PC-3 (cell line): Measurements from ENCODE around the gene SPHKAP. TPM values are rescaled to one million over a fixed set of nuclear protein-coding genes. Genes with fewer than 3 reads are reported as not detected.
"Not testable (repeated sequence)": the region's sequence is repeated elsewhere in the genome, so short reads cannot be mapped to it uniquely, and the experiment has no call there.

Experiments
- ATAC-seq: fragments of 200-7000 bp; cut with Tn5 transposase; 2 replicates; pipeline ENCODE4 v1.9.1; 2020; ENCODE audit warnings: mild to moderate bottlenecking, moderate library complexity
- BruUV-seq: library from RNA; stranded (reverse); fragments of 400-500 nt; replicated peaks from 2 replicates; lab custom pipeline; 2021; lab: Mats Ljungman, UMichigan
- CTCF ChIA-PET: fragments of 300-600 bp; sonication (Branson Sonifier 250); formaldehyde crosslinking; loops from one replicate; lab custom pipeline; 2022; ENCODE audit warnings: antibody characterized with exemption; lab: Charles Lee
- POLR2A ChIA-PET: fragments of 300-600 bp; sonication (Branson Sonifier 250); formaldehyde crosslinking; loops from one replicate; lab custom pipeline; 2022; ENCODE audit warnings: antibody characterized with exemption; ENCODE audit not compliant: unreplicated experiment; lab: Charles Lee
- DNase-seq: peaks from one replicate; pipeline ENCODE4 v3.0.0-alpha.2; 2015
- H2AFZ ChIP-seq: fragments of 300-600 bp; sonication (generic); 2 replicates; pipeline ENCODE4 v1.6.0; 2016; ENCODE audit warnings: antibody characterized with exemption, low read length
- H3F3A ChIP-seq: fragments of 300-600 bp; sonication (generic); one replicate; pipeline ENCODE4 v1.6.0; 2017; ENCODE audit warnings: antibody characterized with exemption, low read length, control low read depth, mild to moderate bottlenecking; ENCODE audit not compliant: unreplicated experiment
- H3K27ac ChIP-seq: fragments of 300-600 bp; sonication (generic); 2 replicates; pipeline ENCODE4 v1.5.1; 2016; ENCODE audit warnings: mild to moderate bottlenecking, low read length
- H3K27me3 ChIP-seq: fragments of 300-600 bp; sonication (generic); 2 replicates; pipeline ENCODE4 v1.6.1; 2016; ENCODE audit warnings: low read length, mixed read lengths
- H3K36me3 ChIP-seq: fragments of 300-600 bp; sonication (generic); 2 replicates; pipeline ENCODE4 v1.6.1; 2016; ENCODE audit warnings: low read depth, mixed run types, low read length, mixed read lengths
- H3K4me1 ChIP-seq: fragments of 300-600 bp; sonication (generic); 2 replicates; pipeline ENCODE4 v1.5.1; 2016; ENCODE audit warnings: low read length; ENCODE audit not compliant: insufficient read depth
- H3K4me2 ChIP-seq: fragments of 300-600 bp; sonication (generic); 2 replicates; pipeline ENCODE4 v1.6.0; 2016; ENCODE audit warnings: low read length
- H3K4me3 ChIP-seq: fragments of 300-600 bp; sonication (generic); 2 replicates; pipeline ENCODE4 v1.5.1; 2016; ENCODE audit warnings: mild to moderate bottlenecking, low read length, mixed read lengths
- H3K79me2 ChIP-seq: fragments of 300-600 bp; sonication (generic); 2 replicates; pipeline ENCODE4 v1.6.1; 2017; ENCODE audit warnings: low read length, mixed read lengths
- H3K9ac ChIP-seq: fragments of 300-600 bp; sonication (generic); 2 replicates; pipeline ENCODE4 v1.6.0; 2016; ENCODE audit warnings: mild to moderate bottlenecking, low read length
- H3K9me2 ChIP-seq: fragments of 300-600 bp; sonication (generic); replicated peaks from 2 replicates; pipeline ENCODE4 v1.6.1; 2016; ENCODE audit warnings: mixed run types, low read length, mixed read lengths
- H3K9me3 ChIP-seq: fragments of 300-600 bp; sonication (generic); 2 replicates; pipeline ENCODE4 v1.6.1; 2016; ENCODE audit warnings: low read length, mixed read lengths
- H4K20me1 ChIP-seq: fragments of 300-600 bp; sonication (generic); 2 replicates; pipeline ENCODE4 v1.6.1; 2016; ENCODE audit warnings: low read length, mixed read lengths
- CTCF ChIP-seq: fragments of 300-600 bp; sonication (generic); conservative IDR thresholded peaks from 2 replicates; pipeline ENCODE4 v1.5.1; 2017; ENCODE audit warnings: antibody characterized with exemption, low read depth, mild to moderate bottlenecking, low read length
- EZH2 ChIP-seq: fragments of 300-600 bp; sonication (generic); IDR thresholded peaks from one replicate; pipeline ENCODE4 v1.6.1; 2017; ENCODE audit warnings: antibody characterized with exemption, mild to moderate bottlenecking, low read length; ENCODE audit not compliant: unreplicated experiment
- EZH2phosphoT487 ChIP-seq: fragments of 300-600 bp; sonication (generic); IDR thresholded peaks from 2 replicates; pipeline ENCODE4 v1.6.1; 2018; ENCODE audit warnings: mild to moderate bottlenecking, antibody characterized with exemption, low read length, borderline replicate concordance
- intact Hi-C: fragments of 100-400 bp; cut with micrococcal nuclease; formaldehyde crosslinking; loops from 2 replicates; pipeline ENCODE4 v1.9.0; 2023
- total RNA-seq: library from RNA; depleted of rRNA; stranded (reverse); fragments of >200 nt; gene quantifications from 2 replicates; pipeline ENCODE4 v1.2.3, GENCODE V29; 2014

The SPHKAP gene
- total RNA-seq, 1 experiment from 2014 or later, result not detected

GRCh38 chr2:228082571-228082970, 98.9 kb downstream of the SPHKAP start:
- DNase-seq (no peak), ATAC-seq (no peak)
- Histone ChIP-seq H2AFZ (no peak overlapping the region), H3K27ac (no peak overlapping the region), H3F3A (no peaks in the 10 kb centered on the region), H3K27me3 (0 out of 2 replicates have a peak, but pooled peaks cover 4% of the 10 kb centered on the region), H3K36me3 (no peaks in the 10 kb centered on the region), H3K4me3 (no peak overlapping the region), H3K9ac (no peak overlapping the region), H3K9me2 (no peaks in the 10 kb centered on the region), H3K4me2 (no peak overlapping the region), H3K79me2 (no peaks in the 10 kb centered on the region), H4K20me1 (no peaks in the 10 kb centered on the region), H3K4me1 (no peaks in the 10 kb centered on the region), H3K9me3 (no peaks in the 10 kb centered on the region)
- POLR2A ChIA-PET, result no interaction called here
- intact Hi-C loops, result no loop called here
- CTCF ChIA-PET, result no interaction called here
- TF ChIP-seq EZH2phosphoT487 (no peak), EZH2 (no peak), CTCF (no peak)
- no TSS peak for BruUV-seq

GRCh38 chr2:228079194-228079593, 102.3 kb downstream of the SPHKAP start:
- TF ChIP-seq CTCF, result no peak
- no peak for TF ChIP-seq EZH2
- TF ChIP-seq EZH2phosphoT487, result no peak
- CTCF ChIA-PET, result no interaction called here
- Histone ChIP-seq H4K20me1 (no peaks in the 10 kb centered on the region), H3K9me3 (no peaks in the 10 kb centered on the region), H3K27ac (no peak overlapping the region), H3K36me3 (no peaks in the 10 kb centered on the region), H3K4me1 (no peaks in the 10 kb centered on the region), H3K4me2 (no peak overlapping the region), H2AFZ (no peak overlapping the region), H3K9me2 (no peaks in the 10 kb centered on the region), H3F3A (no peaks in the 10 kb centered on the region), H3K79me2 (no peaks in the 10 kb centered on the region), H3K9ac (no peak overlapping the region), H3K4me3 (no peak overlapping the region), H3K27me3 (no peaks in the 10 kb centered on the region)
- intact Hi-C loops, result no loop called here
- DNase-seq, result no peak
- BruUV-seq, result no TSS peak
- no peak for ATAC-seq
- POLR2A ChIA-PET, result no interaction called here

- BruUV-seq, result not testable (repeated sequence)
Measured at GRCh38 chr2:228076695-228077094, 104.8 kb downstream of the SPHKAP start.

More at GRCh38 chr2:228076695-228077094, 104.8 kb downstream of the SPHKAP start:
- POLR2A ChIA-PET, intact Hi-C loops, H3K27ac ChIP-seq, H3F3A ChIP-seq, H3K79me2 ChIP-seq, H3K4me1 ChIP-seq, H4K20me1 ChIP-seq, H2AFZ ChIP-seq, H3K36me3 ChIP-seq, ATAC-seq, H3K9me3 ChIP-seq, H3K9me2 ChIP-seq, CTCF ChIA-PET, DNase-seq, H3K4me2 ChIP-seq, H3K4me3 ChIP-seq, H3K9ac ChIP-seq: not testable (repeated sequence)
- H3K27me3 ChIP-seq, result peaks cover 17% of the 10 kb centered on the region; the same call in 1 of the 2 replicates
